GM15510 (cell line): ENCODE data around the gene IL11.
A peak's percentile ranks its signal among the peaks of the same experiment; 100 is the strongest.

Experiments
- POLR2A ChIP-seq: IDR thresholded peaks from 3 replicates; pipeline ENCODE4 v1.6.1; 2011; ENCODE audit warnings: borderline replicate concordance; ENCODE audit not compliant: insufficient read length; ENCODE audit errors: extremely low read depth

The IL11 gene

GRCh38 chr19:55383279-55384130, 13.2 kb upstream of the IL11 start:
- peak; percentile 35 for TF ChIP-seq POLR2A

GRCh38 chr19:55382522-55383054, 12.3 kb upstream of the IL11 start:
- no peak for TF ChIP-seq POLR2A

- no peak for TF ChIP-seq POLR2A
Measured at GRCh38 chr19:55382013-55382412, 11.8 kb upstream of the IL11 start.

GRCh38 chr19:55379174-55379573, 8.9 kb upstream of the IL11 start:
- no peak for TF ChIP-seq POLR2A

- no peak for TF ChIP-seq POLR2A
Measured at GRCh38 chr19:55377356-55378131, 7.3 kb upstream of the IL11 start.

- TF ChIP-seq POLR2A, result no peak
Measured at GRCh38 chr19:55376241-55376933, 6.1 kb upstream of the IL11 start, which contains the start of gene TMEM190. TMEM190 (plus strand) TSS chr19:55376826; CDS start chr19:55376854, 28 bp downstream.

- TF ChIP-seq POLR2A, result no peak
Measured at GRCh38 chr19:55373993-55374757, 3.9 kb upstream of the IL11 start.

- no peak for TF ChIP-seq POLR2A
Measured at GRCh38 chr19:55373306-55373992, 3.2 kb upstream of the IL11 start.

GRCh38 chr19:55372316-55373081, 2.2 kb upstream of the IL11 start:
- TF ChIP-seq POLR2A, result no peak

- no peak for TF ChIP-seq POLR2A
Measured at GRCh38 chr19:55369653-55370304, 484 bp downstream of the IL11 start.

- no peak for TF ChIP-seq POLR2A
Measured at GRCh38 chr19:55368701-55369563, 1.3 kb downstream of the IL11 start.
